K562 (cell line): ENCODE measurements around the gene KAZALD1. TPM values are rescaled to one million over a fixed set of nuclear protein-coding genes. Genes with fewer than 3 reads are reported as not detected.

ENCODE experiments used
- CBFB ChIP-seq: sonication (generic); formaldehyde crosslinking; IDR thresholded peaks from 2 replicates; pipeline ENCODE4 v1.4.0; 2020; ENCODE audit warnings: mild to moderate bottlenecking, missing genetic modification reagents
- CREB1 ChIP-seq, 2 experiments: sonication (generic) in 1 of 2; formaldehyde crosslinking in 1 of 2; IDR thresholded peaks; 2 replicates each; pipeline versions ENCODE4 v1.6.1 to v1.8.0; 2012 to 2022; ENCODE audit warnings: inconsistent platforms in 1 of 2, mild to moderate bottlenecking in 1 of 2, missing genetic modification reagents in 1 of 2, moderate library complexity in 1 of 2
- CTBP1 ChIP-seq: fragments of 450-650 bp; IDR thresholded peaks from 2 replicates; pipeline ENCODE4 v1.6.1; 2016; ENCODE audit warnings: borderline replicate concordance
- DEAF1 ChIP-seq: fragments of 450-650 bp; formaldehyde crosslinking; IDR thresholded peaks from 2 replicates; pipeline ENCODE4 v1.4.0; 2020; ENCODE audit warnings: mild to moderate bottlenecking, moderate library complexity
- ELK1 ChIP-seq: sonication (generic); formaldehyde crosslinking; IDR thresholded peaks from 2 replicates; pipeline ENCODE4 v1.8.1; 2022; ENCODE audit warnings: missing genetic modification reagents
- ELK3 ChIP-seq: fragments of 450-650 bp; formaldehyde crosslinking; IDR thresholded peaks from 2 replicates; pipeline ENCODE4 v1.4.0; 2020; ENCODE audit warnings: mild to moderate bottlenecking
- EP300 ChIP-seq: IDR thresholded peaks from 2 replicates; pipeline ENCODE4 v1.6.1; 2012; ENCODE audit warnings: low read length, improper control_type of control experiment
- FIP1L1 ChIP-seq: fragments of 200-400 bp; formaldehyde crosslinking; IDR thresholded peaks from 2 replicates; pipeline ENCODE4 v1.6.1; 2018; ENCODE audit warnings: mild to moderate bottlenecking, low read depth, low read length; ENCODE audit not compliant: poor library complexity, severe bottlenecking
- FOXJ3 ChIP-seq: sonication (generic); formaldehyde crosslinking; IDR thresholded peaks from 2 replicates; pipeline ENCODE4 v1.4.0; 2020; ENCODE audit warnings: mild to moderate bottlenecking, missing genetic modification reagents
- HDAC2 ChIP-seq: fragments of 450-650 bp; IDR thresholded peaks from 2 replicates; pipeline ENCODE4 v1.6.1; 2016; ENCODE audit warnings: mild to moderate bottlenecking
- HNRNPLL ChIP-seq: fragments of 200-400 bp; formaldehyde crosslinking; IDR thresholded peaks from 2 replicates; pipeline ENCODE4 v1.6.1; 2017; ENCODE audit warnings: low read length, low read depth, mild to moderate bottlenecking; ENCODE audit not compliant: poor library complexity, severe bottlenecking
- MEF2A ChIP-seq: IDR thresholded peaks from 2 replicates; pipeline ENCODE4 v1.6.1; 2011; ENCODE audit warnings: low read depth, mild to moderate bottlenecking, low read length, moderate library complexity; ENCODE audit not compliant: control insufficient read depth
- NR1H2 ChIP-seq: sonication (generic); formaldehyde crosslinking; IDR thresholded peaks from 2 replicates; pipeline ENCODE4 v1.4.0; 2020; ENCODE audit warnings: mild to moderate bottlenecking, missing genetic modification reagents
- NUFIP1 ChIP-seq: fragments of 450-650 bp; IDR thresholded peaks from 2 replicates; pipeline ENCODE4 v1.6.1; 2018; ENCODE audit not compliant: partially characterized antibody
- PHB2 ChIP-seq: fragments of 450-650 bp; IDR thresholded peaks from 2 replicates; pipeline ENCODE4 v1.6.1; 2017; ENCODE audit warnings: low read depth
- PHTF2 ChIP-seq: fragments of 250-450 bp; sonication (Bioruptor Pico); IDR thresholded peaks from 2 replicates; pipeline ENCODE4 v1.5.0; 2021; ENCODE audit warnings: mild to moderate bottlenecking
- POU5F1 ChIP-seq: fragments of 150-350 bp; IDR thresholded peaks from 2 replicates; pipeline ENCODE4 v1.6.1; 2014; ENCODE audit warnings: borderline replicate concordance, low read length, low read depth, mild to moderate bottlenecking; ENCODE audit not compliant: partially characterized antibody
- RBM39 ChIP-seq: fragments of 200-400 bp; formaldehyde crosslinking; optimal IDR thresholded peaks from 2 replicates; pipeline ENCODE3; 2018; ENCODE audit warnings: low read depth, low read length
- STAT6 ChIP-seq: sonication (generic); formaldehyde crosslinking; IDR thresholded peaks from 2 replicates; pipeline ENCODE4 v1.8.1; 2023; ENCODE audit warnings: mild to moderate bottlenecking, missing genetic modification reagents
- ZBTB7A ChIP-seq: IDR thresholded peaks from 2 replicates; pipeline ENCODE4 v1.6.1; 2011; ENCODE audit warnings: low read depth, mild to moderate bottlenecking, low read length, moderate library complexity, borderline replicate concordance; ENCODE audit not compliant: control insufficient read depth
- ZNF143 ChIP-seq: sonication (generic); formaldehyde crosslinking; IDR thresholded peaks from 2 replicates; pipeline ENCODE4 v1.9.0; 2022; ENCODE audit warnings: mild to moderate bottlenecking, missing genetic modification reagents
- polyA plus RNA-seq, 8 experiments: library from polyadenylated mRNA; depleted of rRNA in 4 of 8; stranded (reverse) in 5 of 8; unstranded in 3 of 8; fragments of >200 nt; fragmentation: Nextera tagmentation in 2 of 8; fragmentation: Illumina TruSeq in 1 of 8; extraction: Ambion mirVana in 2 of 8; extraction: Trizol in 1 of 8; gene quantifications; 2 replicates each; pipeline versions ENCODE4 v1.2.1 to v1.2.3, GENCODE V29; 2011 to 2014; ENCODE audit warnings: inconsistent platforms in 1 of 8, missing spikeins in 1 of 8
- total RNA-seq, 7 experiments: library from RNA; depleted of rRNA in 6 of 7; stranded (reverse); fragments of >200 nt in 6 of 7; fragmentation: Illumina TruSeq in 2 of 7; extraction: Trizol in 2 of 7; gene quantifications; 2 replicates each; pipeline versions ENCODE4 v1.2.1 to v1.2.3, GENCODE V29; 2011 to 2021; ENCODE audit warnings: low replicate concordance in 1 of 7

Gene KAZALD1
- total and polyA plus RNA-seq, 9 of the 15 experiments (the other 6 are each of a cell fraction or from before 2014, with no cell fraction given) = 0.15 to 10.0 (median 4.9) TPM

- TF ChIP-seq DEAF1 (peak; percentile 66), PHB2 (no peak), STAT6 (CRISPR knock-in tag) (no peak), HDAC2 (peak; percentile 41; the same call in 1 of the 2 replicates), CTBP1 (no peak), FIP1L1 (no peak), CBFB (no peak), PHTF2 (CRISPR knock-in tag) (no peak), ELK3 (CRISPR knock-in tag) (no peak), RBM39 (no peak), CREB1 (IDR thresholded peaks at IDR 0.05) (no peak), CREB1 (CRISPR knock-in tag; IDR thresholded peaks at IDR 0.05) (0 out of 2 replicates have a peak, but pooled peaks have one; percentile 34), FOXJ3 (CRISPR knock-in tag) (no peak), NR1H2 (no peak), EP300 (no peak), ZBTB7A (peak; percentile 54; the same call in 1 of the 2 replicates), POU5F1 (no peak), MEF2A (no peak), ZNF143 (CRISPR knock-in tag) (no peak), NUFIP1 (no peak), HNRNPLL (no peak), ELK1 (CRISPR knock-in tag) (no peak)
Observed at GRCh38 chr10:101067356-101068083, 5.7 kb downstream of the KAZALD1 start (continued).
